ENCODE results near the gene ZNF19.

DNA sequence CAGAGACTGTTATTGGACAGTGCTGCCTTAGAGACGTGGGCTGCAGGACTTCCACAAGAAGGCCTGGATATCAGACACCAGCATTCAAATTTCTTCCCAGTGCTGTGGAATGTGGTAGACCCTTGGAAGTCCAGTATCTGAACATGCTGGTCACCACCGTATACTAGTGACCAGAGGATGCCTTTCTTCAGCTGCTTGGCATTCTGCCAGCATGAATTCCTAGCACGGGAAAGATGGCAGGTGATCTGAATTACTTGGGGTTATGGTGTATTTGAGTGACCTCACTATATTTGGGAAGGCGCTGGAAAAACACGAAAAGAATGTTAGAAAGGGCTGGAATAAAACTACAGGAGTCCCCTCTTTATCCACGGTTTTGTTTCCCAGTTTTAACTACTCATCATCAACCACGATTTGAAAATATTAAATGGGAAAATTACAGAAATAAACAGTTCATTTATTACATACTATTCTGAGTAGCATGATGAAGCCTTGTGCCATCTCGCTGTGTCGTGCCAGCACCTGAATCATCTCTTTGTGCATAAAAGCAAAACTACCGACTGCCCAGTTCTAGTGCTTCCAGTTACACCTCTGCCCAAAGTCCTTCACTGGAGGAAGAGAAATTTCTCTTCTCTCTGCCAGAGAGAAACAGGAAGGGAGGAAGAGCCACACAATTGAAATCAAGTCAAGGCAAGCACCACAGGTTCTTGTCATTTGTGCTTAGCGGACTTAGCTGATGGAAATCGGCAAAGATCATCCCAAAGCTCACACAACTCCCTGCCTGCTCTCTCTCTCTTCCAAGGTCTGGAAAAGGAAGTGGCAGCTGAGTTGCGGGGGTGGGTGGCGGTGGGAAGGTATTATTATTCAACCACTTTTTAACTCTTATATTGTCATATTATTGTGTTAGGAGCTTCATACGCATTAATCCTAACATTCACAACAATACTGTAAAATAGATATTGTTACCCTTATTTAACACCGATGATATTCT lies 35.7 kb upstream of the ZNF19 start:
- TF ChIP-seq POLR2A (IDR thresholded peaks at IDR 0.05; ENCODE audit: low read depth, low read length) (no peak), MYC (IDR thresholded peaks at IDR 0.05; ENCODE audit: low read depth, low read length) (no peak), JUN (IDR thresholded peaks at IDR 0.05; ENCODE audit: borderline replicate concordance, insufficient read depth, insufficient read length, low read depth) (no peak), EZH2 (IDR thresholded peaks at IDR 0.05; ENCODE audit: borderline replicate concordance, low read depth, low read length, severe bottlenecking) (no peak), POLR2AphosphoS5 (IDR thresholded peaks at IDR 0.05; ENCODE audit: insufficient read depth, low read depth, low read length) (no peak), GATA2 (IDR thresholded peaks at IDR 0.05; ENCODE audit: insufficient read depth, insufficient read length, low read depth, low read length) (no peak)
- TF ChIP-seq, protein P1, sequence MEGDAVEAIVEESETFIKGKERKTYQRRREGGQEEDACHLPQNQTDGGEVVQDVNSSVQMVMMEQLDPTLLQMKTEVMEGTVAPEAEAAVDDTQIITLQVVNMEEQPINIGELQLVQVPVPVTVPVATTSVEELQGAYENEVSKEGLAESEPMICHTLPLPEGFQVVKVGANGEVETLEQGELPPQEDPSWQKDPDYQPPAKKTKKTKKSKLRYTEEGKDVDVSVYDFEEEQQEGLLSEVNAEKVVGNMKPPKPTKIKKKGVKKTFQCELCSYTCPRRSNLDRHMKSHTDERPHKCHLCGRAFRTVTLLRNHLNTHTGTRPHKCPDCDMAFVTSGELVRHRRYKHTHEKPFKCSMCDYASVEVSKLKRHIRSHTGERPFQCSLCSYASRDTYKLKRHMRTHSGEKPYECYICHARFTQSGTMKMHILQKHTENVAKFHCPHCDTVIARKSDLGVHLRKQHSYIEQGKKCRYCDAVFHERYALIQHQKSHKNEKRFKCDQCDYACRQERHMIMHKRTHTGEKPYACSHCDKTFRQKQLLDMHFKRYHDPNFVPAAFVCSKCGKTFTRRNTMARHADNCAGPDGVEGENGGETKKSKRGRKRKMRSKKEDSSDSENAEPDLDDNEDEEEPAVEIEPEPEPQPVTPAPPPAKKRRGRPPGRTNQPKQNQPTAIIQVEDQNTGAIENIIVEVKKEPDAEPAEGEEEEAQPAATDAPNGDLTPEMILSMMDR (IDR thresholded peaks at IDR 0.05; ENCODE audit: extremely low read depth in 1 of 2, insufficient read depth in 1 of 2, low read depth in 1 of 2, low read length in 2 of 2): no peak
- TF ChIP-seq, protein P2, sequence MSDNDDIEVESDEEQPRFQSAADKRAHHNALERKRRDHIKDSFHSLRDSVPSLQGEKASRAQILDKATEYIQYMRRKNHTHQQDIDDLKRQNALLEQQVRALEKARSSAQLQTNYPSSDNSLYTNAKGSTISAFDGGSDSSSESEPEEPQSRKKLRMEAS (IDR thresholded peaks at IDR 0.05; ENCODE audit: insufficient read depth, insufficient read length): no peak

Data from endothelial cell of umbilical vein (primary cell).